Measurements from ENCODE around the gene EIF3D.

DNA sequence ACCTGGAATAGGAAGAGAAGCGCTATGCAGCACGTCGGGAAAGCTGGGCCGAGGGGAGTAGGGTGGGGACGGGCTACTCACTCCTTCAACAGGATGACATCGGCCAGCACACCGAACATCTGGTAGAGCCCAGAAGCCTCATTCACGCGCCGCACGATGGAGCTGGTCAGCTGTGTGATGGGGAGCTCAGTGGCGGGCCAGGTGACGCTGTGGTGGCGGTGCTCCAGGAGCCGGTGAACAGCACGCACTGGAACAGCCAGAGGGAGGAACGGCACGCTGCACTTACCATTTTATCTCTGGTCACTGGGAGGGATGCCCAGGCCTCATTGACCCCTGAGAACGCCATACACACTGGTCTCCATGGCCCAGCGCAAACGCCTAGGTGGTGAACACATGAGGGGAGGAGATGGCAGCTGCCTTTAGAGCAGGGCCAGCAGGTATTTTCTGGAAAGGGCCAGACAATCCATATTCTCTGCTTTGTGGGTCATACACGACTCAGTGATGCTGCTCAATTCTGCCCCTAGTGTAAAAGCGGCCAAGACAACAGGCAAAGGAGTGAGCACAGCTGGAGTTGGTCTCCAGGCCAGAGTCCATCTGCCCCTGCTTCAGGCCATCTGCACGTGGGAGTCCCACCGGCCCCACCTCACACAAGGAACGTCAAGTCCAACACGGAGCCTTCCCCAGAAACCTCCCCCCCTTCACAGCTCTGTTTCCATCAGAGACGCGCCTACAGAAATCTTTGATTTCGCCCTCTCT lies 30.9 kb downstream of the EIF3D start:
- TF ChIP-seq, protein P1, sequence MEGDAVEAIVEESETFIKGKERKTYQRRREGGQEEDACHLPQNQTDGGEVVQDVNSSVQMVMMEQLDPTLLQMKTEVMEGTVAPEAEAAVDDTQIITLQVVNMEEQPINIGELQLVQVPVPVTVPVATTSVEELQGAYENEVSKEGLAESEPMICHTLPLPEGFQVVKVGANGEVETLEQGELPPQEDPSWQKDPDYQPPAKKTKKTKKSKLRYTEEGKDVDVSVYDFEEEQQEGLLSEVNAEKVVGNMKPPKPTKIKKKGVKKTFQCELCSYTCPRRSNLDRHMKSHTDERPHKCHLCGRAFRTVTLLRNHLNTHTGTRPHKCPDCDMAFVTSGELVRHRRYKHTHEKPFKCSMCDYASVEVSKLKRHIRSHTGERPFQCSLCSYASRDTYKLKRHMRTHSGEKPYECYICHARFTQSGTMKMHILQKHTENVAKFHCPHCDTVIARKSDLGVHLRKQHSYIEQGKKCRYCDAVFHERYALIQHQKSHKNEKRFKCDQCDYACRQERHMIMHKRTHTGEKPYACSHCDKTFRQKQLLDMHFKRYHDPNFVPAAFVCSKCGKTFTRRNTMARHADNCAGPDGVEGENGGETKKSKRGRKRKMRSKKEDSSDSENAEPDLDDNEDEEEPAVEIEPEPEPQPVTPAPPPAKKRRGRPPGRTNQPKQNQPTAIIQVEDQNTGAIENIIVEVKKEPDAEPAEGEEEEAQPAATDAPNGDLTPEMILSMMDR (conservative IDR thresholded peaks at IDR 0.05), result no peak
- TF ChIP-seq ZFX (IDR thresholded peaks at IDR 0.05), result no peak
